Measurements from ENCODE around the gene NME3. TPM values are rescaled to one million over a fixed set of nuclear protein-coding genes. Genes with fewer than 3 reads are reported as not detected.
"Not testable (repeated sequence)": the region's sequence is repeated elsewhere in the genome, so short reads cannot be mapped to it uniquely, and the experiment has no call there.

NME3 gene
- total RNA-seq, 1 experiment from 2014 or later = 49.0 TPM

DNA sequence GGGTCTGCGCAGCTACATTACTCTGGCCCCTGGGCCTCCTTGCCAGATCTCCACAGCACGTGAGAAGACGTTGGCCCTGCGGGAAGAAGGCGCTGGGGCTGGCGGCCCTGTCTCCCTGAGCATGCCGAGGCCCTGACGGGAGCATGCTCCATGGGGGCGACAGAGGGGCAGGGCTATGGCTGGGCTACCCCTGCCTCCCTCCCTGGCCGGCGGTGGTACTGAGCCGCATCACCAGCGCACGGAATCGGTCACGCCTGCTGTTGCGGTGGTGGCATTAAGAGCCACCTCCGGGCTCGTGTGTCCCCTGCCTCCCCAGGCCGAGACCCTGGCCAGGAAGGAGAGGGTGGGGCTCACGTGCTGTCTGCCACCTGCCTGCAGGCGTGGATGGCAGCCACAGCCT, 37.2 kb downstream of the NME3 start:
- Histone ChIP-seq H3K27me3 (ENCODE audit: insufficient read depth, low read depth) (no peaks in the 10 kb centered on the region), H3K9me3 (ENCODE audit: insufficient read depth, low read depth) (no peaks in the 10 kb centered on the region), H3K36me3 (ENCODE audit: low read depth) (no peaks in the 10 kb centered on the region), H3F3A (ENCODE audit: insufficient read depth, low read depth) (peaks cover 35% of the 10 kb centered on the region), H2AFZ (no peak overlapping the region), H4K20me1 (ENCODE audit: insufficient read depth) (no peaks in the 10 kb centered on the region), H3K27ac (no peak overlapping the region), H3K79me2 (ENCODE audit: low read depth) (no peaks in the 10 kb centered on the region), H3K4me2 (no peak overlapping the region), H3K4me1 (replicated peaks; ENCODE audit: insufficient read depth) (no peaks in the 10 kb centered on the region), H3K9me2 (ENCODE audit: insufficient read depth) (no peaks in the 10 kb centered on the region), H3K4me3 (no peak overlapping the region)
- ChIA-PET CTCF (no interaction called here), POLR2A (ENCODE audit: unreplicated experiment) (no interaction called here)
- BruUV-seq (replicated peaks) = no TSS peak
- intact Hi-C loops (cut with micrococcal nuclease; ENCODE audit: unreplicated experiment) = no loop called here
- TF ChIP-seq, protein P1, sequence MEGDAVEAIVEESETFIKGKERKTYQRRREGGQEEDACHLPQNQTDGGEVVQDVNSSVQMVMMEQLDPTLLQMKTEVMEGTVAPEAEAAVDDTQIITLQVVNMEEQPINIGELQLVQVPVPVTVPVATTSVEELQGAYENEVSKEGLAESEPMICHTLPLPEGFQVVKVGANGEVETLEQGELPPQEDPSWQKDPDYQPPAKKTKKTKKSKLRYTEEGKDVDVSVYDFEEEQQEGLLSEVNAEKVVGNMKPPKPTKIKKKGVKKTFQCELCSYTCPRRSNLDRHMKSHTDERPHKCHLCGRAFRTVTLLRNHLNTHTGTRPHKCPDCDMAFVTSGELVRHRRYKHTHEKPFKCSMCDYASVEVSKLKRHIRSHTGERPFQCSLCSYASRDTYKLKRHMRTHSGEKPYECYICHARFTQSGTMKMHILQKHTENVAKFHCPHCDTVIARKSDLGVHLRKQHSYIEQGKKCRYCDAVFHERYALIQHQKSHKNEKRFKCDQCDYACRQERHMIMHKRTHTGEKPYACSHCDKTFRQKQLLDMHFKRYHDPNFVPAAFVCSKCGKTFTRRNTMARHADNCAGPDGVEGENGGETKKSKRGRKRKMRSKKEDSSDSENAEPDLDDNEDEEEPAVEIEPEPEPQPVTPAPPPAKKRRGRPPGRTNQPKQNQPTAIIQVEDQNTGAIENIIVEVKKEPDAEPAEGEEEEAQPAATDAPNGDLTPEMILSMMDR (conservative IDR thresholded peaks at IDR 0.05) = no peak
- TF ChIP-seq EZH2 (IDR thresholded peaks at IDR 0.05; ENCODE audit: low read depth) = no peak
- DNase-seq = no peak

DNA sequence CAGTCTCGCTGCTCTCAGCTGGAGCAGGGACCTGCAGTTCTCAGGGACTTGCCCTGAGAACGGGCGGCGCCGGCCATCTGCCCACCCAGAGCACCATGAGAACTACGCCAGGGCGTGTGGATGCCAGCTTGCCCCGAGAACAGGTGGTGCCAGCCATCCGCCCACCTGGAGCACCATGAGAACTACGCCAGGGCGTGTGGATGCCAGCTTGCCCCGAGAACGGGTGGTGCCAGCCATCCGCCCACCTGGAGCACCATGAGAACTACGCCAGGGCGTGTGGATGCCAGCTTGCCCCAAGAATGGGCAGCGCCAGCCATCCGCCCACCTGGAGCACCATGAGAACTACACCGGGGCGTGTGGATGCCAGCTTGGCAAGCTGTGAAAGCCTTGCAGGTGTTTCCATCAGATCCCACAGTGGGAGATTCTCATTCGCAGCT, 38.8 kb downstream of the NME3 start:
- H3K9me3 ChIP-seq (ENCODE audit: insufficient read depth, low read depth); BruUV-seq (replicated peaks); H3K4me3 ChIP-seq; H3K4me2 ChIP-seq; H3K79me2 ChIP-seq (ENCODE audit: low read depth); H3K27me3 ChIP-seq (ENCODE audit: insufficient read depth, low read depth); H3K9me2 ChIP-seq (ENCODE audit: insufficient read depth); H2AFZ ChIP-seq; H4K20me1 ChIP-seq (ENCODE audit: insufficient read depth); intact Hi-C loops (cut with micrococcal nuclease; ENCODE audit: unreplicated experiment); H3K27ac ChIP-seq; DNase-seq; H3K36me3 ChIP-seq (ENCODE audit: low read depth); POLR2A ChIA-PET (ENCODE audit: unreplicated experiment); H3K4me1 ChIP-seq (replicated peaks; ENCODE audit: insufficient read depth): not testable (repeated sequence)
- peaks cover 19% of the 10 kb centered on the region for H3F3A ChIP-seq (ENCODE audit: insufficient read depth, low read depth)
- CTCF ChIA-PET = interaction anchor here (0.6 to 0.7 kb wide), 3 partner anchors 11 to 84 kb away, joined by 3 read pairs; no protein-coding TSS in a partner anchor

- Histone ChIP-seq H3K4me1 (replicated peaks; ENCODE audit: insufficient read depth) (no peaks in the 10 kb centered on the region), H3K4me2 (no peak overlapping the region), H2AFZ (no peak overlapping the region), H3K36me3 (ENCODE audit: low read depth) (no peaks in the 10 kb centered on the region), H3F3A (ENCODE audit: insufficient read depth, low read depth) (peaks cover 17% of the 10 kb centered on the region), H3K4me3 (no peak overlapping the region), H3K79me2 (ENCODE audit: low read depth) (no peaks in the 10 kb centered on the region), H3K9me3 (ENCODE audit: insufficient read depth, low read depth) (no peaks in the 10 kb centered on the region), H3K9me2 (ENCODE audit: insufficient read depth) (no peaks in the 10 kb centered on the region), H3K27me3 (ENCODE audit: insufficient read depth, low read depth) (no peaks in the 10 kb centered on the region), H4K20me1 (ENCODE audit: insufficient read depth) (no peaks in the 10 kb centered on the region), H3K27ac (no peak overlapping the region)
- BruUV-seq (replicated peaks) = no TSS peak
- POLR2A ChIA-PET (ENCODE audit: unreplicated experiment) = no interaction called here
- no peak for DNase-seq
- intact Hi-C loops (cut with micrococcal nuclease; ENCODE audit: unreplicated experiment) = no loop called here
- TF ChIP-seq EZH2 (IDR thresholded peaks at IDR 0.05; ENCODE audit: low read depth) = no peak
- TF ChIP-seq, protein P1 (conservative IDR thresholded peaks at IDR 0.05) = no peak
- CTCF ChIA-PET = interaction anchor here (0.6 kb wide), 1 partner anchor 12 kb away, joined by 3 read pairs; no protein-coding TSS in a partner anchor
Measured at GRCh38 chr16:1732071-1732470, 39.3 kb downstream of the NME3 start.

- no peaks in the 10 kb centered on the region for H4K20me1 ChIP-seq (ENCODE audit: insufficient read depth)
- H3K4me1 ChIP-seq (replicated peaks; ENCODE audit: insufficient read depth) = no peaks in the 10 kb centered on the region
Measured at GRCh38 chr16:1731603-1732002, 39.7 kb downstream of the NME3 start.

More at GRCh38 chr16:1731603-1732002, 39.7 kb downstream of the NME3 start:
- POLR2A ChIA-PET (ENCODE audit: unreplicated experiment) = no interaction called here
- Histone ChIP-seq H3K4me3 (no peak overlapping the region), H3K9me3 (ENCODE audit: insufficient read depth, low read depth) (no peaks in the 10 kb centered on the region), H2AFZ (no peak overlapping the region), H3K9me2 (ENCODE audit: insufficient read depth) (no peaks in the 10 kb centered on the region), H3F3A (ENCODE audit: insufficient read depth, low read depth) (peaks cover 17% of the 10 kb centered on the region), H3K27ac (no peak overlapping the region), H3K27me3 (ENCODE audit: insufficient read depth, low read depth) (no peaks in the 10 kb centered on the region), H3K4me2 (no peak overlapping the region), H3K79me2 (ENCODE audit: low read depth) (no peaks in the 10 kb centered on the region), H3K36me3 (ENCODE audit: low read depth) (no peaks in the 10 kb centered on the region)
- no peak for DNase-seq
- CTCF ChIA-PET = no interaction called here
- intact Hi-C loops (cut with micrococcal nuclease; ENCODE audit: unreplicated experiment) = no loop called here
- TF ChIP-seq, protein P1 (conservative IDR thresholded peaks at IDR 0.05) = no peak
- TF ChIP-seq EZH2 (IDR thresholded peaks at IDR 0.05; ENCODE audit: low read depth) = no peak
- no TSS peak for BruUV-seq (replicated peaks)
